HG03439 (cell line): ENCODE data around the gene ITPR3.

ENCODE experiments used
- ATAC-seq: cut with Tn5 transposase; IDR thresholded peaks from one replicate; pipeline ENCODE4 v1.9.1; 2021; ENCODE audit warnings: mild to moderate bottlenecking, moderate library complexity; ENCODE audit not compliant: unreplicated experiment

ITPR3 gene

GRCh38 chr6:33664506-33665057 is 43.5 kb downstream of the ITPR3 start:
- ATAC-seq = no peak

- ATAC-seq = no peak
These were observed 44.8 kb downstream of the ITPR3 start for GRCh38 chr6:33665957-33666356.

- ATAC-seq = no peak
These were observed 46.0 kb downstream of the ITPR3 start for GRCh38 chr6:33667072-33667471.

- no peak for ATAC-seq
These were observed 46.7 kb downstream of the ITPR3 start for GRCh38 chr6:33667776-33668175.

- ATAC-seq = no peak
These were observed 47.2 kb downstream of the ITPR3 start for GRCh38 chr6:33668328-33668727.

- ATAC-seq = no peak
These were observed 47.8 kb downstream of the ITPR3 start for GRCh38 chr6:33668914-33669313.

- no peak for ATAC-seq
These were observed 49.1 kb downstream of the ITPR3 start for GRCh38 chr6:33670086-33670660.

- ATAC-seq = no peak
These were observed 50.0 kb downstream of the ITPR3 start for GRCh38 chr6:33670971-33671743.

GRCh38 chr6:33671744-33672072 is 50.6 kb downstream of the ITPR3 start:
- no peak for ATAC-seq

GRCh38 chr6:33672808-33673207 is 51.7 kb downstream of the ITPR3 start:
- no peak for ATAC-seq

GRCh38 chr6:33673851-33674250 is 52.7 kb downstream of the ITPR3 start:
- no peak for ATAC-seq

GRCh38 chr6:33675968-33676367 is 54.8 kb downstream of the ITPR3 start:
- no peak for ATAC-seq

- ATAC-seq = no peak
These were observed 55.5 kb downstream of the ITPR3 start for GRCh38 chr6:33676416-33677142.

GRCh38 chr6:33677143-33677660 is 56.1 kb downstream of the ITPR3 start:
- ATAC-seq = no peak

- no peak for ATAC-seq
These were observed 56.6 kb downstream of the ITPR3 start for GRCh38 chr6:33677689-33678088.

GRCh38 chr6:33678233-33678931 is 57.3 kb downstream of the ITPR3 start:
- ATAC-seq = no peak

- ATAC-seq = no peak
These were observed 57.9 kb downstream of the ITPR3 start for GRCh38 chr6:33678932-33679490.

- ATAC-seq = no peak
These were observed 58.6 kb downstream of the ITPR3 start for GRCh38 chr6:33679761-33680160.

GRCh38 chr6:33682341-33682740 is 61.2 kb downstream of the ITPR3 start:
- ATAC-seq = no peak

- ATAC-seq = no peak
These were observed 62.0 kb downstream of the ITPR3 start for GRCh38 chr6:33683051-33683571.
